Inflammatory macrophage treated with lipopolysaccharide for 4 hours (primary cell): ENCODE measurements around the gene TBX21.
"Not testable (repeated sequence)": the region's sequence is repeated elsewhere in the genome, so short reads cannot be mapped to it uniquely, and the experiment has no call there.

Source experiments
- DNase-seq: peaks from one replicate; pipeline ENCODE4 v3.0.0-alpha.2; 2020

TBX21 gene

DNA sequence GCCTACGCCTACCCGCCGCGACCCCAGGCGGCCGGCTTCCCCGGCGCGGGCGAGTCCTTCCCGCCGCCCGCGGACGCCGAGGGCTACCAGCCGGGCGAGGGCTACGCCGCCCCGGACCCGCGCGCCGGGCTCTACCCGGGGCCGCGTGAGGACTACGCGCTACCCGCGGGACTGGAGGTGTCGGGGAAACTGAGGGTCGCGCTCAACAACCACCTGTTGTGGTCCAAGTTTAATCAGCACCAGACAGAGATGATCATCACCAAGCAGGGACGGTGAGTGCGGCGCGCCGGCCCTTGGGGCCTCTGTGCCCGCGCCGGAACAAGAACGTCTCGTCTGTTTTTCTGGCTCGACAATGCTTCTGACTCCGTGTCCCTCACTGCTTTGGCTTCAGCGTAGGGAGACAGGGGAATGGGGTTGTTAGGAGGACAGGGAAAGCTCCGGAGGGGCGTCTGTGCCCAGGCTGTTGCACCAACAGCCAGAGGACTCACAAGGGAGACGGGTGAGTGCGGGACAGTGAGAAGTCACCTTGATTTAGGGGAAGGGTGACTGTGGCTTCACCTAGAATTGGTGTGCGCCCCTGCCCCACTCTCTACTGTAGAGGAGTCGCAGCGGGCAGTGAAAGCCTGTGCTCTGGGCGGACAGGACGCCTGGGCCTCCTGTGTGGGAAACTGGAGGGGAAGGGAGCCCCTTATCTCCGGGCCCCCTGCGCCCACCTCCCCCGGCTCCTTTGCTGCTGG, 806 bp downstream of the TBX21 start:
- DNase-seq: no peak

DNA sequence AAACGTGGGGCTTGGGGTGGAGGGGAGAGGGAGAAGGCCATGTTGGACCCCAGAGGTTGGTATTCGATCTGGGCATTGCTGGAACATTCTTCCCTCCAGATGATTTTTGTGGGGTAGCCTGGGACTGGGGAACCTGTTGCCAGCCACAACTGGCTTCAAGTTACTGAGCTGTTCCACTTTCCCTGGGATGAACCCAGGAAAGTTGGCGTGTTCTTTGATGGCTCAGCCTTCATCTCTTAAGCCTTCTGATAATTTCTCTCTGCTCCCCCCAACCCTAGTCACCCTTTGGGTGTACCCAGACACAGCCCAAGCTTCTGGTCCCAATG, 2.1 kb downstream of the TBX21 start:
- DNase-seq: no peak

GRCh38 chr17:47735536-47736011, 2.5 kb downstream of the TBX21 start:
- DNase-seq: peak; percentile 53

DNA sequence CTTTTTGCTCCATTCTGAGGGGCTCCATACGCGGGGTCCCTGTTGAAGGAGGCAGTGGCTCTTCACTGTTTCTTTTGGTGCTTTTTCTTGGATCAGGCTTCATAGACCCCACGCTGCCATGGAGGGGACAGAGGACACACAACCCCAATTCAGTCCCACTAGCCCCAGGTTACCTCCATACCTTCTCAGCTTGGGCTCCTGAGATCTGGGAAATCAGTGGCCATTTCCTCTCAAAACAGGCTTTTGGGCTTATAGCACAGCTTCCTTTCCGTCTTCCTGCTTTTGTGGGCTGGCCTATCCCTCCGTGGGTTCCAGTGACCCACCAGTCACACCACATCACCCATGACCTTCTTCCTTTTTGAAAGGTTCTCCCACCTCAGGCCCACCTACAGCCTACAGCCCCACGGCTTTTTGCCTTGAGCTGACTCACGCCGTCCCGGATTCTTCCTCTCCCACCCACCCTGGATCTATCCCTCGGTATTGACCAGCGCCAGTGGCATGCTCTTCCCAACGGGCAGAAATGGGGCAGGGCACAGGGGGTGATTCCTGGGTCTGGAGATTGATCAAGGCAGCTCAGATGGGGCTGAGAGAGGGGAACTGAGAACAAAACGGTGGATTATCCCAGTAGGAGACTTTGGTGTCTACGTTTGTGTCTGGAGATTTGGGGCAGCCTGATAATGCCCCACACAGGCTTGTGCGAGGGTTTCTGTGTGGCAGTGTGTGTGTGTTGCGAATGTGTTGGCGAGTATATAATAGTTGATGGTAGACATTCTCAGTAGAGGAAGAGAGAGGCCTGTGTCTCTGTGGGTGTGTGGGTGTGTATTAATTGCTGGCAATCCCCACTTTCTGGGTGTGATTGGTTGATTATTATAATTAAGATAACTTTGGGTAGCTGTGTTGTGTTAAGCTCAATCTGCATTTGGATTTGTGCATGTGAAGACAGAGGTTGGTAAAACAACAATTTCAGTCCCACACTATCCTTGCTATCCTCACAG, 3.8 kb downstream of the TBX21 start:
- no peak for DNase-seq

- no peak for DNase-seq
Observed at GRCh38 chr17:47738178-47738577, 5.1 kb downstream of the TBX21 start.

- no peak for DNase-seq
Observed at GRCh38 chr17:47739150-47739549, 6.1 kb downstream of the TBX21 start.

- DNase-seq: not testable (repeated sequence)
Observed at GRCh38 chr17:47739945-47740344, 6.9 kb downstream of the TBX21 start.

DNA sequence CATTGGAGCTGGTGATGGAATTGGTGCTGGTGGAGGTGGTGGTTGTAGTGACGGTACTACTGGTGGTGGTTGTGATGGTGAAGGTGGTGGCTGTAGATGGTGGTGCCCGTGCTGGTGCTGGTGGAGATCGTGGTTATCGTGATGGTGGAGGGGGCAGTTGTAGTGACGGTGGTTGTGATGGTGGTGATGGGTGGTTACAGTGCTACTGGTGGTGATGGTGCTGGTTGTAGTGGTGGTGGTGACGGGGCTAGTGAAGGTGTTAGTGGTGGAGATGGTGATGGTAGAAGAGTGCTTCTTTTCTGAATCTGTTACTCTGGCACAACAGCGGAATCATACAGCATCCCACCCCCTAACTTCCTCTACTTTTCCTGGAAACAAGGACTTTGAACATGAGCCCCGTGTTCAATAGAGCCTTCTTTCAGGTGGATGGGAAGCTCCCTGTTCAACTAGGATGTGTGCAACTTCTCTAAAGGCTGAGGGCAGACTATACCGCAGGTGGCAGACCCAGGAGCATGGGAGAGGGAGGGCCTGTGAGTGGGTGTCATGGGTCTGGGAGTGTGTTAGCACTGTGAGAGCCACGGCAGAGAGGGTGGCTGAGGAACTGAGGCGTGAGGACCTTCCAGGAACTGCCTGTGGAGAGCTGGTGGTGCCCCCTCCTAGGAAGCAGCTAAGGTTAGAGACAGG, 8.2 kb downstream of the TBX21 start:
- DNase-seq: no peak

DNA sequence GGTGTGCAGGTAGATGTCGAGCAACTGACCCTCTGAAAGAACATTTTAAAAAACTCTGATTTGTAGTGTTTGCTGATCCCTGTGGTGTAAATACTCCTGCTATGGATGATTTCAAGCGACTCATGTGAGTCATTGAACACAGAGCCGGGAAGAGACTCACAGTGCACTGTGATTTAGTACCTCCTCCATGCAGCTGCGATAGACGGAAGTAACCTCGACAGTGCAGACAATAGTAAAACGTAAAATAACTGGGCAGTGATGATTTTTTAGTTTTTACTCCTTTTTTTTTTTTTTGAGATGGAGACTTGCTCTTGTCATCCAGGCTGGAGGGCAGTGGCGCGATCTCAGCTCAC, 8.7 kb downstream of the TBX21 start:
- no peak for DNase-seq

DNA sequence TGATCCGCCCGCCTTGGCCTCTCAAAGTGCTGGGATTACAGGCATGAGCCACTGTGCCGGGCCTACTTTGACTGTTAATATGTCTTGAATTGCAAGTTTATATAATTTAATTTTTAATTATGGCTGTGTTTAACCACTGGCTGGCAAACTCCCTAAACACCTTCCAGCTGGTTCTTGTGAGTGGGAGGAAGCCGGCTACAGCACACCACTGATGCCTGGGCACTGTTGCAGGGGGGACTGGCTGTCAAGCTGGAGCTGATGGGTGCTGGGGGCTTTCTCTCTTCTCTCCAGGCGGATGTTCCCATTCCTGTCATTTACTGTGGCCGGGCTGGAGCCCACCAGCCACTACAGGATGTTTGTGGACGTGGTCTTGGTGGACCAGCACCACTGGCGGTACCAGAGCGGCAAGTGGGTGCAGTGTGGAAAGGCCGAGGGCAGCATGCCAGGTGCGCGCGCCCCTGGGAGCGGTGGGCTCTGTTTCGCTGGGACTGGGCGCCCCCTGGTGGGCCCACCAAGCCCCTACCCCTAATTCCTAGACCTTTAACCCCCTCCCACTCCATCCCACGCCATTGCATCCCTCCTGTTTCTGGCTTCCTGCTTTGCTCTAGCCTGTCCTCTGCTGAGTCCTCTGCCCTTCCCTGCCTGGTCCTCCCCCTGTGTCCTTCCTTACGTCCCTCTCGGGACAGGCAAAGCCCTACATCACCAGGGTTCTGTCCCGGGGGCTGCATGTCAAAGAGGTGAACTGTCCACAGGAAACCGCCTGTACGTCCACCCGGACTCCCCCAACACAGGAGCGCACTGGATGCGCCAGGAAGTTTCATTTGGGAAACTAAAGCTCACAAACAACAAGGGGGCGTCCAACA, 9.5 kb downstream of the TBX21 start:
- no peak for DNase-seq

GRCh38 chr17:47744168-47745036, 11.4 kb downstream of the TBX21 start:
- no peak for DNase-seq

GRCh38 chr17:47745037-47745380, 12.0 kb downstream of the TBX21 start:
- no peak for DNase-seq

- no peak for DNase-seq
Observed at GRCh38 chr17:47751471-47751870, 18.4 kb downstream of the TBX21 start.

DNA sequence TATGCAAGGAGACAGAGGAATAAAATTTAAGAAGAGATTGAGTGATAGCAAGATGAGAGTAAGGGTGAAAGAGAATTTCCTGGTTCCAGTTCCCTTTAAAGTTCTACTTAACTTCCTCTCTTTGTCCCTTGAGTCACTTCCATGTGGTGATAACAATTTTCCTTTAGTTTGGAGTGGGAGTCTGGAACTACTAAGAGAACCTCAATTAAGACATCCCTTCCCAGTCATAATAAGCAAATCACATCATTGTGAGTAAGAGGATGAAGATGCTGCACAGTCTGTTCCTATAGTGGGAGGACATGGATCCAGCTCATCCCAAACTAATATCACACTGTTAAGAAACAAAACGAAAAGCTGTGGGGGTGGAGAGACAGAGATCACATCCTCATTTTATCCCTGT, 24.4 kb downstream of the TBX21 start:
- peak; percentile 91 for DNase-seq

DNA sequence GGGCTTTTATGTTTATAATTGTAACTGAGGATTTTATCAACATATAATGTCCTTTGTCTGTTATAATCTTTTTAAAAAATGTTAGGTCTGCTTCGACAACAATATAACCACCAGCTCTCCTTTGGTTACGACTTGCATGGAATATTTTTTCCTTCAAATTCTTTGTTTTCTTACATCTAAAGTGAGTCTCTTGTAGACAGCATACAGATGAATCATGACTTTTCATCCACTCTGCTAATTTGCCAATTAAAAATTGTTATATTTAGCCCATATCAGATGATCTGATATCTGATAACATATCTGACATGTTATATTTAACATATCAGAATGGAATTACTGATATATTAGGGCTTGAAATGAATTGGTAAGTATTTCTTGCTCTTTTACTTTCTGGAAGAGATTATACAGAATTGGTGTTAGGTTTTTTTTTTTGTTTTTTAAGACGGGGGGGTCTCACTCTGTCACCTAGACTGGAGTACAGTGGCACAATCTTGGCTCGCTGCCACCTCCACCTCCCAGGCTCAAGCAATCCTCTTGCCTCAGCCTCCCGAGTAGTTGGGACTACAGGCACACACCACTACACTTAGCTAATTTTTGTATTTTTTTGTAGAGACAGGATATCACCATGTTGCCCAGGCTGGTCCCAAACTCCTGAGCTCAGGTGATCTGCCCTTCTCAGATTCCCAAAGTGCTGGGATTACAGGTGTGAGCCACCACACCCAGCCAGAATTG, 27.5 kb downstream of the TBX21 start:
- no peak for DNase-seq

GRCh38 chr17:47762728-47763127, 29.7 kb downstream of the TBX21 start:
- DNase-seq: no peak

DNA sequence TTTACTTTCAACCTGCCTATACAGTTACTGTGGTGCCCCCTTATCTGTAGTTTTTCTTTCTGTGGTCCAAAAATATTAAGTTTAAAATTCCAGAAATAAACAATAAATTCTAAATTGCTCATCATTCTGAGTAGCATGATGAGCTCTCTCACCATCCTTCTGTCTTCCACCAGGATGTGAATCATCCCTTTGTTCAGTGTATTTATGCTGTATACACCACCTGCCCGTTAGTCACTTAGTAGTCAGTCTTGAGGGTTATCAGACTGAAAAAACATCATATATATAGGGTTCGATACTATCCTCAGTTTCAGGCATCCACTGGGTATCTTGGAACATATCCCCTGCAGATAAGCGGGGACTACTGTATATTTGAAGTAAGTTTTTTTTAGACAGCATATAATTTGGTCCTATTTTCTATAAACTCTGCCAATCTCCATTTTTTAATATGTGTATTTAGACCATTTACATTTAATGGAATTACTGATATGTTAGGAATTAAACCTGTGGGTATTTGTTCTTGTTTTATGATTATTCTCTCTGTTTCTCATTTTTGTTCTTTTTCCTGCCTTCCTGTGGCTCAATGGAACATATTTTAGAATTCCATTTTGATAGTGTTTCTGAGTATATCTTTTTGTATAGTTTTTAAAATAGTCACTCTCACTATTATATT, 31.0 kb downstream of the TBX21 start:
- no peak for DNase-seq

GRCh38 chr17:47773649-47774048, 40.6 kb downstream of the TBX21 start:
- DNase-seq: peak; percentile 76

DNA sequence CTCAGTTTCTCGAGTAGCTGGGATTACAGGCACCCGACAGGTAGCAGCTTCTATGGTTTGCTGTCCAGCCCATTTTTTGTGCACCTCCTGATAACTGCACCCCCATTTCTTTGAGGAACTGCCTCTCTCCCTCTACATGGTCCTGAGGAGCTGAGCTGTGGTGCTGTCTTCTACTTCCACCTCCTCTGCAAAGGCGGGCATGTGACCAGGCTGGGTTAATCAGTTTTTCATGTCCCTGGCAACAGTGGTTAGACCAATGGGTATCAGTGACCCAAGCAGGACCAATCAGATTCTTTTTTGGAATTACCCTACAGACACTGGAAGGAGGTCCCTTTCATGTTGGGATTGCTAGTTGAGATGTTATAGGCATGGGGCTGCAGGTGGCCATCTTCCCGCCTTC, 41.3 kb downstream of the TBX21 start:
- peak; percentile 30 for DNase-seq

GRCh38 chr17:47774987-47775580, 42.0 kb downstream of the TBX21 start:
- DNase-seq: peak; percentile 26
